NT2/D1 (cell line): Measurements from ENCODE around the gene ACAN.

Experiments
- DNase-seq: peaks from one replicate; pipeline ENCODE4 v3.0.0-alpha.2; 2011; ENCODE audit warnings: low read depth, low spot score
- H3K27me3 ChIP-seq: 2 replicates; pipeline ENCODE4 v1.6.0; 2011; ENCODE audit warnings: mild to moderate bottlenecking; ENCODE audit not compliant: insufficient read length, insufficient read depth
- H3K36me3 ChIP-seq: 2 replicates; pipeline ENCODE4 v1.6.1; 2011; ENCODE audit warnings: mild to moderate bottlenecking, low read length, mixed read lengths; ENCODE audit not compliant: insufficient read depth, insufficient read length
- H3K4me1 ChIP-seq: 2 replicates; pipeline ENCODE4 v1.5.1; 2011; ENCODE audit not compliant: insufficient read depth, insufficient read length
- H3K4me3 ChIP-seq: 2 replicates; pipeline ENCODE4 v1.5.1; 2011; ENCODE audit warnings: low read depth; ENCODE audit not compliant: insufficient read length
- H3K9ac ChIP-seq: 2 replicates; pipeline ENCODE4 v1.6.0; 2011; ENCODE audit warnings: low read depth; ENCODE audit not compliant: insufficient read length
- H3K9me3 ChIP-seq: 2 replicates; pipeline ENCODE4 v1.5.1; 2011; ENCODE audit warnings: mild to moderate bottlenecking, low read length; ENCODE audit not compliant: insufficient read depth
- SUZ12 ChIP-seq: IDR thresholded peaks from 2 replicates; pipeline ENCODE4 v1.6.1; 2011; ENCODE audit not compliant: insufficient read length, insufficient read depth; ENCODE audit errors: extremely low read depth
- YY1 ChIP-seq: IDR thresholded peaks from 2 replicates; pipeline ENCODE4 v1.6.1; 2011; ENCODE audit not compliant: insufficient read length, insufficient read depth
- ZNF274 ChIP-seq: IDR thresholded peaks from 2 replicates; pipeline ENCODE4 v1.6.1; 2011; ENCODE audit warnings: mild to moderate bottlenecking, low read depth, low read length

The ACAN gene

DNA sequence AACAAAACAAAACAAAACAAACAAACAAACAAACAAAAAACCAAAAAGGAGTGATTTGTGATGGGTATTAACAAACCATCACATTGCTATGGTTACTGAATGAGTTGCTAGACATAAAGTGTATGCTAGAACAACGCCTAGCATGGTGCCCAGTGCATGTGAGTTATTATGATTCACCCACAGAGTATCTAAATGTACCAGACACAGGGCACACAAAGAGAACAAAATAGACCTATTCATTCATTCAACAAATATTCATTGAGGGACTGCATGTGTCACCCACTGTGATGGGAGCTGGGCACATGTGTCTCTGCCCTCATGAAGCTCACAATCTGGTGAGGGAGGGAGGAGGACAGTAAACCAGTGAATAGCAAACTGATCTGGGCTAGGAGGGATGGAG, 11.6 kb upstream of the ACAN start:
- Histone ChIP-seq H3K27me3 (no peaks in the 10 kb centered on the region), H3K4me1 (peaks cover 11% of the 10 kb centered on the region), H3K9me3 (no peaks in the 10 kb centered on the region), H3K9ac (no peak overlapping the region), H3K4me3 (no peak overlapping the region), H3K36me3 (no peaks in the 10 kb centered on the region)
- no peak for TF ChIP-seq ZNF274
- no peak for TF ChIP-seq YY1
- no peak for TF ChIP-seq SUZ12
- no peak for DNase-seq

- peak; percentile 57 for DNase-seq
- no peak for TF ChIP-seq YY1
- TF ChIP-seq ZNF274: no peak
- H3K9ac ChIP-seq: peak overlapping the region; percentile 46
- H3K4me3 ChIP-seq: peak overlapping the region; percentile 9
- no peaks in the 10 kb centered on the region for H3K9me3 ChIP-seq
- H3K27me3 ChIP-seq: no peaks in the 10 kb centered on the region
- peaks cover 11% of the 10 kb centered on the region for H3K4me1 ChIP-seq
- no peaks in the 10 kb centered on the region for H3K36me3 ChIP-seq
Measured at GRCh38 chr15:88792342-88793282, 10.6 kb upstream of the ACAN start.

GRCh38 chr15:88794001-88794400, 9.2 kb upstream of the ACAN start:
- Histone ChIP-seq H3K36me3 (no peaks in the 10 kb centered on the region), H3K27me3 (no peaks in the 10 kb centered on the region), H3K9ac (no peak overlapping the region), H3K9me3 (no peaks in the 10 kb centered on the region), H3K4me3 (no peak overlapping the region), H3K4me1 (peaks cover 11% of the 10 kb centered on the region)
- TF ChIP-seq SUZ12 (no peak), ZNF274 (no peak), YY1 (no peak)
- no peak for DNase-seq

GRCh38 chr15:88797663-88798339, 5.4 kb upstream of the ACAN start:
- DNase-seq: no peak
- TF ChIP-seq SUZ12: no peak
- TF ChIP-seq YY1: no peak
- TF ChIP-seq ZNF274: no peak
- no peaks in the 10 kb centered on the region for H3K9me3 ChIP-seq
- peaks cover 8% of the 10 kb centered on the region for H3K4me1 ChIP-seq
- no peak overlapping the region for H3K4me3 ChIP-seq
- H3K36me3 ChIP-seq: no peaks in the 10 kb centered on the region
- no peak overlapping the region for H3K9ac ChIP-seq
- peaks cover 24% of the 10 kb centered on the region for H3K27me3 ChIP-seq

GRCh38 chr15:88799341-88799740, 3.9 kb upstream of the ACAN start:
- Histone ChIP-seq H3K9me3 (no peaks in the 10 kb centered on the region), H3K4me1 (peaks cover 7% of the 10 kb centered on the region), H3K27me3 (peaks cover 38% of the 10 kb centered on the region), H3K4me3 (no peak overlapping the region), H3K9ac (no peak overlapping the region), H3K36me3 (no peaks in the 10 kb centered on the region)
- no peak for TF ChIP-seq SUZ12
- TF ChIP-seq YY1: no peak
- TF ChIP-seq ZNF274: no peak
- DNase-seq: no peak

GRCh38 chr15:88800026-88800425, 3.2 kb upstream of the ACAN start:
- no peak overlapping the region for H3K9ac ChIP-seq
- H3K27me3 ChIP-seq: peaks cover 44% of the 10 kb centered on the region
- DNase-seq: no peak
- TF ChIP-seq ZNF274: no peak
- TF ChIP-seq YY1: no peak
- TF ChIP-seq SUZ12: no peak
- H3K9me3 ChIP-seq: no peaks in the 10 kb centered on the region
- H3K4me3 ChIP-seq: no peak overlapping the region
- peaks cover 8% of the 10 kb centered on the region for H3K4me1 ChIP-seq
- no peaks in the 10 kb centered on the region for H3K36me3 ChIP-seq

- Histone ChIP-seq H3K36me3 (no peaks in the 10 kb centered on the region), H3K4me1 (peaks cover 8% of the 10 kb centered on the region), H3K9me3 (no peaks in the 10 kb centered on the region), H3K9ac (no peak overlapping the region), H3K4me3 (no peak overlapping the region), H3K27me3 (peaks cover 47% of the 10 kb centered on the region)
- no peak for TF ChIP-seq SUZ12
- no peak for TF ChIP-seq ZNF274
- no peak for TF ChIP-seq YY1
- DNase-seq: no peak
Measured at GRCh38 chr15:88800738-88801137, 2.5 kb upstream of the ACAN start.
